ENCODE data around the gene B4GALT2. TPM values are rescaled to one million over a fixed set of nuclear protein-coding genes. Genes with fewer than 3 reads are reported as not detected.

B4GALT2 gene
- total and polyA plus RNA-seq, 9 of the 15 experiments (the other 6 are each of a cell fraction or from before 2014, with no cell fraction given) = 1.3 to 86.8 (median 43.8) TPM

GRCh38 chr1:44025816-44026215 lies 46.8 kb downstream of the B4GALT2 start:
- Histone ChIP-seq H3K27me3 (ENCODE audit: control insufficient read depth in 2 of 2, insufficient read depth in 2 of 2, low read length in 2 of 2) (no peaks in the 10 kb centered on the region), H3K4me3 (no peak overlapping the region), H3K9ac (ENCODE audit: insufficient read depth in 1 of 2, low read depth in 2 of 2, low read length in 2 of 2) (peak overlapping the region in 1 of 2 experiments; percentile 5; a peak in 1 of 4 replicates), H3K4me2 (ENCODE audit: insufficient read depth, low read length) (no peak overlapping the region), H3K36me3 (ENCODE audit: control insufficient read depth, insufficient read depth, low read length) (no peaks in the 10 kb centered on the region; the same call in 2 of the 3 replicates), H3K9me1 (ENCODE audit: control insufficient read depth, insufficient read depth, low read length) (no peaks in the 10 kb centered on the region), H2AFZ (ENCODE audit: low read depth, low read length) (no peak overlapping the region), H3K9me3 (replicated peaks; ENCODE audit: control insufficient read depth, insufficient read depth, low read depth, low read length) (no peaks in the 10 kb centered on the region), H4K20me1 (replicated peaks; ENCODE audit: control insufficient read depth, insufficient read depth, low read length) (peaks cover 5% of the 10 kb centered on the region; the same call in 1 of the 2 replicates), H3K4me1 (replicated peaks in 1 of 2; ENCODE audit: control insufficient read depth in 2 of 2, insufficient read depth in 2 of 2, low read length in 2 of 2) (peaks cover 9 to 31% of the 10 kb centered on the region in 2 experiments; a peak in 4 of 5 replicates), H3K79me2 (ENCODE audit: control insufficient read depth, insufficient read depth, low read length) (peaks cover 14% of the 10 kb centered on the region), H3K27ac (ENCODE audit: extremely low read depth, low read depth, low read length) (no peak overlapping the region)
- CTCF ChIA-PET (ENCODE audit: low intra/inter-chr PET ratio) = no interaction called here
- intact Hi-C loops (cut with micrococcal nuclease) = no loop called here
- no peak for FAIRE-seq
- no peak for ATAC-seq
- POLR2A ChIA-PET = interaction anchor here (1.0 to 1.3 kb wide), 2 partner anchors 10 to 12 kb away, joined by 7 to 8 read pairs; no protein-coding TSS in a partner anchor
- WGBS (ENCODE audit: insufficient coverage, low coverage, missing lambda C conversion rate) = 92% methylated on average over 3 of the region's 3 CpGs
- no peak for DNase-seq (ENCODE audit: extremely low read depth in 1 of 4, low spot score in 3 of 4)
- in situ Hi-C loops (cut with MboI) = no loop called here
- BruUV-seq (replicated peaks) = no TSS peak
- TF ChIP-seq AFF4 (CRISPR knock-in tag; IDR thresholded peaks at IDR 0.05) (no peak), HDAC1 (IDR thresholded peaks at IDR 0.05) (no peak), CBX1 (IDR thresholded peaks at IDR 0.05; ENCODE audit: low read depth) (no peak), MYNN (IDR thresholded peaks at IDR 0.05) (no peak), MYNN (CRISPR knock-in tag; IDR thresholded peaks at IDR 0.05) (no peak), ARID1B (IDR thresholded peaks at IDR 0.05) (no peak), ELK3 (CRISPR knock-in tag; IDR thresholded peaks at IDR 0.05) (no peak), SMAD1 (IDR thresholded peaks at IDR 0.05; ENCODE audit: low read depth, low read length, partially characterized antibody) (no peak), KLF10 (CRISPR knock-in tag; IDR thresholded peaks at IDR 0.05) (no peak), TCF7L2 (IDR thresholded peaks at IDR 0.05; ENCODE audit: low read depth, low read length) (no peak), RBM39 (optimal IDR thresholded peaks at IDR 0.05; ENCODE audit: low read depth, low read length) (no peak), HMGXB4 (CRISPR knock-in tag; IDR thresholded peaks at IDR 0.05) (no peak)

Measured in K562 (cell line).